Endothelial cell (in vitro differentiated cells): ENCODE measurements around the gene LPCAT1. TPM values are rescaled to one million over a fixed set of nuclear protein-coding genes. Genes with fewer than 3 reads are reported as not detected.
A peak's percentile ranks its signal among the peaks of the same experiment; 100 is the strongest.

Experiments
- DNase-seq: peaks from one replicate; pipeline ENCODE4 v3.0.0; 2021; ENCODE audit warnings: low spot score
- H3K27ac Mint-ChIP-seq: one replicate; pipeline ENCODE4 v1.8.0; 2021; ENCODE audit warnings: mixed read lengths, inconsistent platforms; ENCODE audit not compliant: unreplicated experiment
- H3K27me3 Mint-ChIP-seq: one replicate; pipeline ENCODE4 v1.8.0; 2021; ENCODE audit warnings: mild to moderate bottlenecking, moderate library complexity, mixed read lengths, inconsistent platforms; ENCODE audit not compliant: unreplicated experiment
- H3K36me3 Mint-ChIP-seq: one replicate; pipeline ENCODE4 v1.8.0; 2021; ENCODE audit warnings: mild to moderate bottlenecking, low read depth, mixed read lengths, inconsistent platforms; ENCODE audit not compliant: unreplicated experiment
- H3K4me1 Mint-ChIP-seq: one replicate; pipeline ENCODE4 v1.8.0; 2021; ENCODE audit warnings: mild to moderate bottlenecking, mixed read lengths, inconsistent platforms; ENCODE audit not compliant: unreplicated experiment
- H3K4me3 Mint-ChIP-seq: one replicate; pipeline ENCODE4 v1.8.0; 2021; ENCODE audit warnings: mild to moderate bottlenecking, mixed read lengths, inconsistent platforms; ENCODE audit not compliant: unreplicated experiment
- H3K9me3 Mint-ChIP-seq: one replicate; pipeline ENCODE4 v1.8.0; 2021; ENCODE audit warnings: mixed read lengths, inconsistent platforms; ENCODE audit not compliant: unreplicated experiment
- total RNA-seq: library from RNA; stranded (reverse); fragmentation: NEBNext Ultra II Directional; extraction: Animal tissue kit (Norgen Biotek cat#: 25700); gene quantifications from one replicate; pipeline ENCODE4 v1.2.1, GENCODE V29; 2021; ENCODE audit not compliant: unreplicated experiment
- TF ChIP-seq, protein P1 (sequence below): fragments of 200-600 bp; sonication (generic); IDR thresholded peaks from one replicate; pipeline ENCODE4 v1.5.0; 2021; ENCODE audit warnings: antibody characterized with exemption; ENCODE audit not compliant: unreplicated experiment

LPCAT1 gene
- total RNA-seq, 1 donor from 2014 or later = 81.3 TPM

DNA sequence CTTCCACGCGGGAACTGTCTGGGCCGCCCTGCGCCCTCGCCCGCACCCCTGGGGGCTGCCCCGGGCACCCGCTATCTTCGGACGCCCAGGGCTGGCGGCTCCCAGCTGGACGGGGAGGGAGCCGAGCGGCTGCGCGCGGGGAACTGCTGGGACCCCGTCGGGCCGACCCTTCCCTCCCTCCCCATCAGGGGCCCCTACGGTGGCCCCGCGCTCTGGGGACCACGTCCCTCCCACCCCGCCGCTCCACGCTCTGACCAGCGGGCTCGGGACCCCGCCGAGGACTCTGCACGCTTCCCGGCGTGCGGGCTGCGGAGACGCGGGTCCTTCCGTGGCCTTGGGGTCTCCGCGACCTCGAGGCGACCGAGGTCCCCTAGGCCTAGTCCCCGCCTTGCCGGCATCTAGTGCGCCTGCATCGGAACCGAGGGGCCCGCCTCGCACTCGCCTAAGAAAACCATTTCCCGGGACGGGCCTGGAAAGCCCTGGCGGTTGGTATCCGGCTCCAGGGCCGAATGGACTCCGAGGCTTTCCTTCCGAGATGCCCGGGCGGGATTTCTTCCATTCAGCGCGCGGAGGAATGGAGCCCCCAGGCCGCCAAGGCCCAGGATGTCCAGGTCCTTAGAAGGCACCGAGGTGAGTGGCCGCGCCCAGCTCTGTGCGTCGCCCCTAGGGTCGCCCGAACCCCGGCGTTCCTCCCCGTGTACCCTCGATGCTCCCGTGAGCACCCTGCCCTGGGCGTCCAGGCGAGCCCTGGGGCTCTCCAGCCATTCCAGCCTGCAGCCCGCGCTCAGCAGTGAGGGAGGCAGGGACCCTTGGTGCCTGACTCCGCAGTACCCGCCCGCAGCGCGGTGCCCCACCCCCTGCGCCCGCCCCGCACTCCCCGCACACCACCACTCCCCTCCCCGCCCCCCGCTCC, 77.8 kb downstream of the LPCAT1 start:
- no peak overlapping the region for H3K4me3 Mint-ChIP-seq

DNA sequence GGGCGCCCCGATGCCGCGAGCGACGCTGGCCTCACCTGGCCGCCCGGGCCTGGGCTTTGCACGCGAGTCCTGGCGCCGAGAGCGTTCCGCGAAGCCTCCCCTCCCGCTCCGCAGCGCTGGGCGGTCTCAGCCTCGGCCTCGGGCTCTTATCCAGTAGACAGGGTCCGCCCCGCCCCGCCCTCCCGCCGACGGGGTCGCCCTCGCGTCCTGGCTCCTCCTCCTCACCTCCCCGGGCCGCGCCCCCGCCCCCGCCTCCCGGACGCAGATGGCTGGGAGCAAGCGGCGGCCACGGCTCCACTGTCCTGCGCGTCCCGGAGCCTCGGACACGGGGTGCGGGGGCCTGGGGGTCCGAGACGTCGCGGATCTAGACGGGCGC, 78.5 kb downstream of the LPCAT1 start, which contains the start of gene SLC6A3:
Gene SLC6A3, minus strand, starts transcription at position 128 of the 376 bp plus-strand sequence. CDS start 2,243 bp downstream, outside the sequence.
- Mint-ChIP-seq H3K27ac (no peak within 1 kb of the TSS), H3K4me1 (peaks cover 4% of the 10 kb centered on the region), H3K36me3 (peaks cover 6% of the 10 kb centered on the region), H3K9me3 (no peaks in the 10 kb centered on the region), H3K27me3 (peaks cover 20% of the 10 kb centered on the region), H3K4me3 (no peak within 1 kb of the TSS)
- peak; percentile 77 for DNase-seq
- TF ChIP-seq, protein P1, sequence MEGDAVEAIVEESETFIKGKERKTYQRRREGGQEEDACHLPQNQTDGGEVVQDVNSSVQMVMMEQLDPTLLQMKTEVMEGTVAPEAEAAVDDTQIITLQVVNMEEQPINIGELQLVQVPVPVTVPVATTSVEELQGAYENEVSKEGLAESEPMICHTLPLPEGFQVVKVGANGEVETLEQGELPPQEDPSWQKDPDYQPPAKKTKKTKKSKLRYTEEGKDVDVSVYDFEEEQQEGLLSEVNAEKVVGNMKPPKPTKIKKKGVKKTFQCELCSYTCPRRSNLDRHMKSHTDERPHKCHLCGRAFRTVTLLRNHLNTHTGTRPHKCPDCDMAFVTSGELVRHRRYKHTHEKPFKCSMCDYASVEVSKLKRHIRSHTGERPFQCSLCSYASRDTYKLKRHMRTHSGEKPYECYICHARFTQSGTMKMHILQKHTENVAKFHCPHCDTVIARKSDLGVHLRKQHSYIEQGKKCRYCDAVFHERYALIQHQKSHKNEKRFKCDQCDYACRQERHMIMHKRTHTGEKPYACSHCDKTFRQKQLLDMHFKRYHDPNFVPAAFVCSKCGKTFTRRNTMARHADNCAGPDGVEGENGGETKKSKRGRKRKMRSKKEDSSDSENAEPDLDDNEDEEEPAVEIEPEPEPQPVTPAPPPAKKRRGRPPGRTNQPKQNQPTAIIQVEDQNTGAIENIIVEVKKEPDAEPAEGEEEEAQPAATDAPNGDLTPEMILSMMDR = no peak

More for the DNA sequence above, 77.8 kb downstream of the LPCAT1 start:
- Mint-ChIP-seq H3K9me3 (no peaks in the 10 kb centered on the region), H3K27me3 (peaks cover 20% of the 10 kb centered on the region), H3K27ac (no peak overlapping the region), H3K4me1 (peaks cover 4% of the 10 kb centered on the region), H3K36me3 (no peaks in the 10 kb centered on the region)
- TF ChIP-seq, protein P1 = no peak
- DNase-seq = no peak

DNA sequence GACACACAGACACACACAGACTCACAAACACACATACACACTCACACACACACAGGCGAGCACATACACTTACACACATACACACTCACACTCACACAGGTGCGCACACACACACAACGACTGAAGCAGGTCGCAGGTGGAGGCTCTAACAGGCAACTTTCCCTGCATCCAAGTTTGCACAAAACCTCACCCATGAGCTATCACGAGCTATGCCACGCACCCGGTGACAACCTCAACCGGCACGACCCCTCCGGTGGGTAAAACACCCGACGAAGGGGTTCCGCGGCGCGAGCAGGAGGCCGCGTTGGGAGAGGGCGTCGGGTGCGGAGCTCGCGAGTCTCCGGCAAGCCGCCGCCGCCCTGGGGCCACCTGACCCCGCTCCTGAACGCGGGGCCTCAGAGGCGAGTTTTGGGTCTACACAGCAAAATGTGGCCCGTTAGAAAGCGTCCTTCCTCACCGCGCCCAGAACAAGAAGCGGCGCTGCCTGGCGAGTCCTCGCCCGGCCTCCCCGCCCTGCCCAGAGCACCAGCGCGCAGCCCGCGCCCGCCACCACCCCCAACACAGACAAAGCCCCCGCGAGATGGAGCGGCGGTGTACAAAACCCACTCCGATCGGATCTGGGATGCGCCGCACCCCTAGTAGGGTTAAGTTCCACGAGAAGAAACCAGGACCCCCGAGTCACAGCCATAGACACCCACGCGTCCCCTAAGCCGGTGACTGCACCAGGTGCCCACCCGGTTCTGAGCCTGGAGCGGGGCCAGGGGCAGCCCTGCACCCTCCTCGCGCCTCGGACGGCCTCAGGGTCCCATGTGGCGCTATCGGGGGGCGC, 79.2 kb downstream of the LPCAT1 start:
- H3K27ac Mint-ChIP-seq = no peak overlapping the region
- no peak overlapping the region for H3K4me3 Mint-ChIP-seq
- peaks cover 11% of the 10 kb centered on the region for H3K36me3 Mint-ChIP-seq
- TF ChIP-seq, protein P1 = no peak
- H3K27me3 Mint-ChIP-seq = peaks cover 22% of the 10 kb centered on the region
- no peak for DNase-seq
- peaks cover 3% of the 10 kb centered on the region for H3K9me3 Mint-ChIP-seq
- peaks cover 4% of the 10 kb centered on the region for H3K4me1 Mint-ChIP-seq

DNA sequence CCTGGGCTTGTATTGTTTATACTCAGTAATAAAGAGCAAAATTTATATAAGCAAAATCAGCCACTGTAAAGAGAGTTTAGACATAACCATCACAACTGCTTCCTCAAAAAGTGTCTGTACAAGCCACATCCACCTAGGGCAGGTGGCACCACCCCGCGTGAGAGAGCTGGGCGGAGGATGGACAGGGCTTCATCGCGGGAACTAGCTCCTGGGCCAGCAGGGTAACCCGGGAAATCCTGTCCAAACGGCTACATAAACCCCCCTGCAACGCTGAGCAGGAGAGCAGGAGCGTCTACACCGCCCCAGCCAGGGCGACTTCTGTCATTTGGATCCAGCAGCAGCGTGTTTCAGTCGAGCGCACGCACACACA, 79.8 kb downstream of the LPCAT1 start:
- Mint-ChIP-seq H3K4me1 (peaks cover 4% of the 10 kb centered on the region), H3K27ac (no peak overlapping the region), H3K9me3 (peaks cover 3% of the 10 kb centered on the region), H3K4me3 (no peak overlapping the region), H3K27me3 (peaks cover 20% of the 10 kb centered on the region), H3K36me3 (peaks cover 11% of the 10 kb centered on the region)
- TF ChIP-seq, protein P1 = no peak
- DNase-seq = no peak
